Endodermal cell (in vitro differentiated cells): ENCODE data around the gene AKAP13. TPM values are rescaled to one million over a fixed set of nuclear protein-coding genes. Genes with fewer than 3 reads are reported as not detected.
A peak's percentile ranks its signal among the peaks of the same experiment; 100 is the strongest.

ENCODE experiments used
- DNase-seq: peaks from one replicate; pipeline ENCODE4 v3.0.0-alpha.2; 2017
- H3K27ac ChIP-seq: 2 replicates; pipeline ENCODE4 v1.5.1; 2013; ENCODE audit warnings: mild to moderate bottlenecking, low read depth, low read length, moderate library complexity
- H3K27me3 ChIP-seq: 2 replicates; pipeline ENCODE4 v1.6.1; 2013; ENCODE audit warnings: mild to moderate bottlenecking, low read length, moderate library complexity; ENCODE audit not compliant: insufficient read depth, control insufficient read depth, poor library complexity, severe bottlenecking
- H3K36me3 ChIP-seq: 2 replicates; pipeline ENCODE4 v1.7.0; 2013; ENCODE audit warnings: mild to moderate bottlenecking, low read length, moderate library complexity; ENCODE audit not compliant: control insufficient read depth, insufficient read depth
- H3K4me1 ChIP-seq: one replicate; pipeline ENCODE4 v1.7.0; 2013; ENCODE audit warnings: low read length; ENCODE audit not compliant: control insufficient read depth, insufficient read depth
- H3K4me3 ChIP-seq: 2 replicates; pipeline ENCODE4 v1.5.1; 2013; ENCODE audit warnings: mild to moderate bottlenecking, low read length, moderate library complexity
- H3K9ac ChIP-seq: 2 replicates; pipeline ENCODE4 v1.6.1; 2013; ENCODE audit warnings: mild to moderate bottlenecking, low read length, moderate library complexity; ENCODE audit not compliant: poor library complexity, severe bottlenecking; ENCODE audit errors: extremely low read depth
- H3K9me3 ChIP-seq: 2 replicates; pipeline ENCODE4 v1.6.1; 2013; ENCODE audit warnings: mild to moderate bottlenecking, low read length, moderate library complexity; ENCODE audit not compliant: control insufficient read depth
- H3K27ac Mint-ChIP-seq: 2 replicates; pipeline ENCODE4 v1.8.0; 2020; ENCODE audit warnings: mixed read lengths
- H3K27me3 Mint-ChIP-seq: 2 replicates; pipeline ENCODE4 v1.8.0; 2021; ENCODE audit warnings: mild to moderate bottlenecking, mixed read lengths; ENCODE audit not compliant: insufficient read depth
- H3K36me3 Mint-ChIP-seq: 2 replicates; pipeline ENCODE4 v1.8.0; 2020; ENCODE audit warnings: low read depth, mixed read lengths
- H3K4me1 Mint-ChIP-seq: 2 replicates; pipeline ENCODE4 v1.8.0; 2020; ENCODE audit warnings: mixed read lengths
- H3K4me3 Mint-ChIP-seq: 2 replicates; pipeline ENCODE4 v1.8.0; 2020; ENCODE audit warnings: mild to moderate bottlenecking, moderate library complexity, mixed read lengths
- H3K9me3 Mint-ChIP-seq: 2 replicates; pipeline ENCODE4 v1.8.0; 2020; ENCODE audit warnings: mild to moderate bottlenecking, mixed read lengths
- WGBS, 2 experiments: methylation state at CpG; one replicate each; pipeline versions ENCODE4 v1.1.5 to v1.1.7; 2013; ENCODE audit warnings: missing lambda C conversion rate in 2 of 2, mixed read lengths in 1 of 2; ENCODE audit not compliant: insufficient coverage in 1 of 2, insufficient read length in 1 of 2; 5-methylcytosine and 5-hydroxymethylcytosine counted together
- total RNA-seq, 2 donors: library from RNA; stranded (reverse); fragmentation: NEBNext Ultra II Directional in 1 of 2; extraction: Animal tissue kit (Norgen Biotek cat#: 25700) in 1 of 2; gene quantifications; 2 replicates in 1 of 2; 3 replicates in 1 of 2; pipeline ENCODE4 v1.2.1, GENCODE V29; 2021
- TF ChIP-seq, protein P1 (sequence below): fragments of 200-600 bp; sonication (generic); conservative IDR thresholded peaks from 2 replicates; pipeline ENCODE4 v1.5.0; 2021; ENCODE audit warnings: antibody characterized with exemption, mild to moderate bottlenecking

The AKAP13 gene
- total RNA-seq, 2 donors from 2014 or later, result 115 to 131 TPM

DNA sequence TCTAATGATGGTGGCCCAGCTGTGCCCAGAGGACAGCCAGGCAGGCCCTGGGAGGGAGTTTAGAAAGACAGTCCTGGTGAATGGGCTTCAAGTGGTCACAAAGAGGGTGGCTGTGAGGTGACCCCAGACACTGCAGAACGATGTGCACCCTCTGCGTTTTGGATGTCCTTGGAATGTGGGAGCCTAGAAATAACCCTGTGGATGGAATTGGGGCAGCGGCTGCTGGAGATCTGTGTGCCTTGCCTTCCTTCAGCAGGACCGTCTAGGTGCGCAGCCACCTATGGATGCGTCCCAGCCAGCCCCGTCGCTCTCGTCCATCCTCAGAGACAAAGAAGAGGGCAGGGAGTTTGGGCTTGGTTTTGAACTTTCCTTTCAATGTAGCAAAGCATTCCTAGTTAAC is 367.8 kb downstream of the AKAP13 start:
- H3K9ac ChIP-seq, result no peak overlapping the region
- H3K4me1 ChIP-seq, result no peaks in the 10 kb centered on the region
- no peak overlapping the region for H3K4me3 ChIP-seq
- TF ChIP-seq, protein P1, sequence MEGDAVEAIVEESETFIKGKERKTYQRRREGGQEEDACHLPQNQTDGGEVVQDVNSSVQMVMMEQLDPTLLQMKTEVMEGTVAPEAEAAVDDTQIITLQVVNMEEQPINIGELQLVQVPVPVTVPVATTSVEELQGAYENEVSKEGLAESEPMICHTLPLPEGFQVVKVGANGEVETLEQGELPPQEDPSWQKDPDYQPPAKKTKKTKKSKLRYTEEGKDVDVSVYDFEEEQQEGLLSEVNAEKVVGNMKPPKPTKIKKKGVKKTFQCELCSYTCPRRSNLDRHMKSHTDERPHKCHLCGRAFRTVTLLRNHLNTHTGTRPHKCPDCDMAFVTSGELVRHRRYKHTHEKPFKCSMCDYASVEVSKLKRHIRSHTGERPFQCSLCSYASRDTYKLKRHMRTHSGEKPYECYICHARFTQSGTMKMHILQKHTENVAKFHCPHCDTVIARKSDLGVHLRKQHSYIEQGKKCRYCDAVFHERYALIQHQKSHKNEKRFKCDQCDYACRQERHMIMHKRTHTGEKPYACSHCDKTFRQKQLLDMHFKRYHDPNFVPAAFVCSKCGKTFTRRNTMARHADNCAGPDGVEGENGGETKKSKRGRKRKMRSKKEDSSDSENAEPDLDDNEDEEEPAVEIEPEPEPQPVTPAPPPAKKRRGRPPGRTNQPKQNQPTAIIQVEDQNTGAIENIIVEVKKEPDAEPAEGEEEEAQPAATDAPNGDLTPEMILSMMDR, result no peak
- H3K4me1 Mint-ChIP-seq, result peaks cover 19% of the 10 kb centered on the region
- no peaks in the 10 kb centered on the region for H3K27me3 ChIP-seq
- H3K27ac ChIP-seq, result peak overlapping the region; percentile 33
- no peaks in the 10 kb centered on the region for H3K9me3 ChIP-seq
- no peak overlapping the region for H3K4me3 Mint-ChIP-seq
- H3K36me3 Mint-ChIP-seq, result peaks cover 59% of the 10 kb centered on the region
- 90 to 96% methylated on average over 5 to 9 of the region's 9 CpGs for WGBS, 2 experiments
- DNase-seq, result peak; percentile 32
- H3K9me3 Mint-ChIP-seq, result no peaks in the 10 kb centered on the region
- H3K27ac Mint-ChIP-seq, result no peak overlapping the region
- H3K36me3 ChIP-seq, result peaks cover 65% of the 10 kb centered on the region
- H3K27me3 Mint-ChIP-seq, result no peaks in the 10 kb centered on the region

DNA sequence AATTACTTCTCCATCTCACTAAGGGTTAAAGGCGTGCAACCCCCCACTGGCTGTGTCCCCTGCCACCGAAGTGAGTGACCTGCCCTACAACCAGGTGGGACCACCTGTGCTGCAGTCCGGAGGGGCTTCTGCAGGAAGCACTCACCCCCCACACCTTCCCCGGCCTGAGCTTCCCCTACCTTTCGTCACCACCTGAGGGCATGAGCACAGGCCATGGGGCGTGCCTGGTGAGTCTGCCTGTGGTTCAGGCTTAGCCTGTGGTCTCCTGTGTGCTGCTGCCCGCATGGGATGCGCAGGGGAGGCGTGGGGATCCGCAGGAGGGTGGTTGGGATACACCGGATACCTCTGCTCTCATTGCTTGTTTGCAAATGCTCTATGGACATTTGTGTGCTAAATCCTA is 368.3 kb downstream of the AKAP13 start:
- DNase-seq, result peak; percentile 80
- H3K9me3 Mint-ChIP-seq, result no peaks in the 10 kb centered on the region
- H3K4me3 Mint-ChIP-seq, result no peak overlapping the region
- Histone ChIP-seq H3K27me3 (no peaks in the 10 kb centered on the region), H3K4me1 (no peaks in the 10 kb centered on the region), H3K27ac (peak overlapping the region; percentile 21), H3K36me3 (peaks cover 65% of the 10 kb centered on the region), H3K9ac (no peak overlapping the region), H3K4me3 (no peak overlapping the region), H3K9me3 (no peaks in the 10 kb centered on the region)
- H3K27ac Mint-ChIP-seq, result no peak overlapping the region
- TF ChIP-seq, protein P1, result peak; percentile 58
- H3K4me1 Mint-ChIP-seq, result peaks cover 19% of the 10 kb centered on the region
- no peaks in the 10 kb centered on the region for H3K27me3 Mint-ChIP-seq
- WGBS, 2 experiments, result 82 to 91% methylated on average over 9 to 11 of the region's 11 CpGs
- peaks cover 58% of the 10 kb centered on the region for H3K36me3 Mint-ChIP-seq

DNA sequence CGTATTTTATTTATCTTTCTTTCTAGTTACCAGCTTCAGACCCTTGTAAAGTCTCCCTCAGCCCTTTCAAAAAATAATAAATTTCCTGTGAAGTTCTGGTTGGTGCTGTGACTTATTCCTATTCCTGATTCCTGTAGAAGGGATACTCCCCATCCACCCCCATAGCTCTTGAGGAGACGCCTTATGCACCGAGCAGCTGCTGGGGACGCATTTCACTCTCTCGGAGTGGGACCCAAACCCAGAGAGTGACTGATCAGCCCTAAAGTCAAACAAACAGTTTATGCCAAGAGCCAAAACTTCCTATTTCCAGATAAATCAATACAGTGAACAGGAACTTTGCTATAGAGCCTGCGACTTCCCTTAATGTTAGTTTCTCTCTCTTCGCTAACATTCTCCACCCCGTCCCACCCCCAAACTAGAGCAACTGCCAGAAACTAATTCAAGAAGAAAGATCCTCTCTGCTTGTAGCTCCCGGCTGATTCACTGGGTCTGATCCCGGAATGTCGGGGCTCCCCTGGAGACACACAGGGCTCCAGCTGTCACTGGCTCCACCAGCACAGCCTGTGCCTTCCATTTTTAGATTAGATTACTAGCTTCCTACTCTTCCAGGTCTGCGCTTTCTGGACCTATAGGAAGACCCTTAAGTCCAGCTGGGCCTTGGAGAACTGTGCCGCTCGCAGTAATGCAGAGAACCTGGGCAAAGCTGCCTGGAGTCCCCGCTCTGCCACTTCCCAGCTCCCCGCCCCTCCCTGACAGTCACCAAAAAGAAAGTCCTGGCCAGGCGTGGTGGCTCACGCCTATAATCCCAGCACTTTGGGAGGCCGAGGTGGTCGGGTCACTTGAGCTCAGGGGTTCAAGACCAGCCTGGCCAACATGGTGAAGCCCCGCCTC is 369.1 kb downstream of the AKAP13 start:
- DNase-seq, result peak; percentile 54
- H3K9me3 ChIP-seq, result no peaks in the 10 kb centered on the region
- H3K4me1 ChIP-seq, result no peaks in the 10 kb centered on the region
- H3K4me3 Mint-ChIP-seq, result no peak overlapping the region
- no peaks in the 10 kb centered on the region for H3K9me3 Mint-ChIP-seq
- H3K27ac Mint-ChIP-seq, result peak overlapping the region; percentile 49
- no peak overlapping the region for H3K4me3 ChIP-seq
- H3K4me1 Mint-ChIP-seq, result peaks cover 19% of the 10 kb centered on the region
- 92 to 93% methylated on average over 18 to 21 of the region's 21 CpGs for WGBS, 2 experiments
- TF ChIP-seq, protein P1, result no peak
- peak overlapping the region; percentile 99 for H3K27ac ChIP-seq
- peaks cover 52% of the 10 kb centered on the region for H3K36me3 Mint-ChIP-seq
- H3K27me3 Mint-ChIP-seq, result no peaks in the 10 kb centered on the region
- no peaks in the 10 kb centered on the region for H3K27me3 ChIP-seq
- H3K9ac ChIP-seq, result no peak overlapping the region
- peaks cover 62% of the 10 kb centered on the region for H3K36me3 ChIP-seq
